ENCODE results near the gene EML6. TPM values are rescaled to one million over a fixed set of nuclear protein-coding genes. Genes with fewer than 3 reads are reported as not detected.

Gene EML6
- total RNA-seq, 1 experiment from 2014 or later = 1.5 TPM

DNA sequence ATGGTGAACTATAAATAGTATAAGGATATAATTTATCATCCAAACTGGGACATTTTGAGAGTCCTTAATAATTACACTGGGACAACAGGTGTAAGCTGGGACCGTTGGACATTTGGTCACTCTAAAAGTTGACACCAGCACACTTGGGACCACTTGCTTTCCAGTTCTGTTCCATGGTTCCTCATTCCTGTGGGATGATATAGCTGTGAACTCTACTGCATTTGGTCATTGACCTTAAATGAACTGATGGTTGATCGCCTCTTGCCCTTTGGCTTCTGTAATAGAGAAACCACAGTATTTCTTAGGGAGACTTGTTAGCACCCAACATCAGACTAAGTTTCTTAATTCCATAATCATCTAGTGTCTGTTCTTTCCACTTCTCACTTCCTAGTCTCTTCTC is 46.7 kb downstream of the EML6 start:
- Histone ChIP-seq H3K14ac (ENCODE audit: insufficient read depth, low read length) (no peak overlapping the region), H3K18ac (ENCODE audit: insufficient read length, low read depth, low read length) (no peak overlapping the region), H3K79me2 (ENCODE audit: insufficient read depth, low read length) (no peaks in the 10 kb centered on the region), H3K79me1 (ENCODE audit: insufficient read depth, low read depth, low read length, poor library complexity, severe bottlenecking) (no peaks in the 10 kb centered on the region), H3K23ac (ENCODE audit: insufficient read length, low read depth, low read length) (no peak overlapping the region), H3K4me2 (ENCODE audit: insufficient read depth, insufficient read length, low read length) (no peak overlapping the region), H2BK5ac (ENCODE audit: insufficient read length, low read length) (no peak overlapping the region), H2BK15ac (ENCODE audit: low read depth, low read length) (no peak overlapping the region), H2BK12ac (ENCODE audit: insufficient read length, low read depth, low read length) (no peak overlapping the region), H3K27ac (ENCODE audit: insufficient read length, low read depth, low read length) (no peak overlapping the region), H2AK5ac (ENCODE audit: insufficient read length, low read length) (no peak overlapping the region), H3K9ac (ENCODE audit: extremely low read depth, insufficient read length, low read length) (no peak overlapping the region), H3K9me3 (ENCODE audit: control insufficient read depth, low read depth, low read length) (no peaks in the 10 kb centered on the region), H2BK120ac (ENCODE audit: low read depth, low read length, poor library complexity, severe bottlenecking) (no peak overlapping the region), H3K23me2 (ENCODE audit: insufficient read length, low read depth, low read length, poor library complexity, severe bottlenecking) (no peaks in the 10 kb centered on the region), H3K56ac (ENCODE audit: insufficient read length, low read depth, low read length) (no peak overlapping the region), H3T11ph (ENCODE audit: low read length) (no peak overlapping the region), H3K27me3 (ENCODE audit: insufficient read depth, low read length) (no peaks in the 10 kb centered on the region), H3K4ac (ENCODE audit: low read depth, low read length) (no peak overlapping the region), H4K20me1 (ENCODE audit: control insufficient read depth, insufficient read depth, insufficient read length) (no peaks in the 10 kb centered on the region), H2AFZ (ENCODE audit: low read length) (no peak overlapping the region), H4K8ac (replicated peaks; ENCODE audit: insufficient read length, low read depth, low read length) (no peak overlapping the region), H4K91ac (ENCODE audit: insufficient read length, low read depth, low read length) (no peak overlapping the region), H3K4me1 (ENCODE audit: insufficient read depth, low read length) (no peaks in the 10 kb centered on the region), H4K5ac (ENCODE audit: insufficient read length, low read depth, low read length) (no peak overlapping the region), H2BK20ac (ENCODE audit: low read depth, low read length, poor library complexity, severe bottlenecking) (no peak overlapping the region)
- H3K27me3 Mint-ChIP-seq (ENCODE audit: low read depth) = no peaks in the 10 kb centered on the region
- no peak overlapping the region for H3K4me3 Mint-ChIP-seq
- no CpG with 5 or more reads among the region's 2 CpGs for WGBS (ENCODE audit: extremely low coverage, insufficient read length, low lambda C conversion rate)
- no peak for TF ChIP-seq CTCF (conservative IDR thresholded peaks at IDR 0.05)
- peaks cover 0 to 5% (median 0%) of the 10 kb centered on the region in 3 experiments; a peak in 1 of 7 replicates for H3K36me3 Mint-ChIP-seq (ENCODE audit: insufficient read depth in 1 of 3, low read depth in 3 of 3)
- no peak for DNase-seq
- H3K4me1 Mint-ChIP-seq = no peaks in the 10 kb centered on the region
- peaks cover 0 to 4% of the 10 kb centered on the region in 2 experiments; a peak in 3 of 5 replicates for H3K9me3 Mint-ChIP-seq
- no peak overlapping the region for H3K27ac Mint-ChIP-seq
